ENCODE results near the gene RPF1. TPM values are rescaled to one million over a fixed set of nuclear protein-coding genes. Genes with fewer than 3 reads are reported as not detected.
"Not testable (repeated sequence)": the region's sequence is repeated elsewhere in the genome, so short reads cannot be mapped to it uniquely, and the experiment has no call there.

The RPF1 gene
- total RNA-seq: 10 to 100 TPM; 56.7 to 68.2 TPM

GRCh38 chr1:84478876-84479868, at the start of gene RPF1:
TSS of gene RPF1 (plus strand) at chr1:84479266. CDS start at chr1:84479282, 16 bp downstream.
- Mint-ChIP-seq H3K9me3 (peaks cover 11 to 14% of the 10 kb centered on the region in 2 donors), H3K4me1 (ENCODE audit: low read depth) (peaks cover 39% of the 10 kb centered on the region), H3K27me3 (ENCODE audit: low read depth) (peaks cover 23% of the 10 kb centered on the region), H3K36me3 (ENCODE audit: insufficient read depth in 2 of 2) (peaks cover 18 to 35% of the 10 kb centered on the region in 2 donors), H3K27ac (peak within 1 kb of the TSS; percentile 99), H3K4me3 (peak within 1 kb of the TSS; percentile 99)
- DNase-seq (peak; percentile 79 to 85), ATAC-seq (replicated peaks in 1 of 2) (peak; percentile 97)

GRCh38 chr1:84430546-84430945, 48.5 kb upstream of the RPF1 start:
- H3K4me1 Mint-ChIP-seq (ENCODE audit: low read depth): no peaks in the 10 kb centered on the region
- peaks cover 4% of the 10 kb centered on the region in 2 donors for H3K9me3 Mint-ChIP-seq
- DNase-seq (no peak), ATAC-seq (replicated peaks in 1 of 2) (no peak)
- no peak overlapping the region for H3K27ac Mint-ChIP-seq
- H3K36me3 Mint-ChIP-seq (ENCODE audit: insufficient read depth in 2 of 2): no peaks in the 10 kb centered on the region
- no peaks in the 10 kb centered on the region for H3K27me3 Mint-ChIP-seq (ENCODE audit: low read depth)
- H3K4me3 Mint-ChIP-seq: no peak overlapping the region

- DNase-seq (peak; percentile 51 to 52), ATAC-seq (replicated peaks in 1 of 2) (peak; percentile 76 to 81)
- Mint-ChIP-seq H3K36me3 (ENCODE audit: insufficient read depth in 2 of 2) (no peaks in the 10 kb centered on the region), H3K27me3 (ENCODE audit: low read depth) (no peaks in the 10 kb centered on the region), H3K9me3 (peaks cover 4% of the 10 kb centered on the region in 2 donors), H3K4me1 (ENCODE audit: low read depth) (no peaks in the 10 kb centered on the region), H3K27ac (no peak overlapping the region), H3K4me3 (peak overlapping the region; percentile 64 to 67)
Measured at GRCh38 chr1:84433258-84434080, 45.6 kb upstream of the RPF1 start.

GRCh38 chr1:84434081-84434769, 44.8 kb upstream of the RPF1 start:
- Mint-ChIP-seq H3K9me3 (peaks cover 4% of the 10 kb centered on the region in 2 donors), H3K4me1 (ENCODE audit: low read depth) (no peaks in the 10 kb centered on the region), H3K36me3 (ENCODE audit: insufficient read depth in 2 of 2) (no peaks in the 10 kb centered on the region), H3K27ac (no peak overlapping the region), H3K27me3 (ENCODE audit: low read depth) (no peaks in the 10 kb centered on the region), H3K4me3 (peak overlapping the region; percentile 64 to 67)
- peak; percentile 20 to 22 for ATAC-seq (replicated peaks in 1 of 2)
- DNase-seq: no peak

GRCh38 chr1:84434801-84435549, 44.1 kb upstream of the RPF1 start:
- Mint-ChIP-seq H3K27ac (no peak overlapping the region), H3K4me1 (ENCODE audit: low read depth) (no peaks in the 10 kb centered on the region), H3K4me3 (no peak overlapping the region), H3K36me3 (ENCODE audit: insufficient read depth in 2 of 2) (no peaks in the 10 kb centered on the region), H3K27me3 (ENCODE audit: low read depth) (no peaks in the 10 kb centered on the region), H3K9me3 (no peaks in the 10 kb centered on the region)
- peak; percentile 23 to 33 for ATAC-seq (replicated peaks in 1 of 2)
- DNase-seq: no peak

- no peak overlapping the region for H3K27ac Mint-ChIP-seq
- DNase-seq (no peak), ATAC-seq (replicated peaks in 1 of 2) (no peak)
- no peaks in the 10 kb centered on the region for H3K36me3 Mint-ChIP-seq (ENCODE audit: insufficient read depth in 2 of 2)
- no peaks in the 10 kb centered on the region for H3K4me1 Mint-ChIP-seq (ENCODE audit: low read depth)
- H3K9me3 Mint-ChIP-seq: no peaks in the 10 kb centered on the region
- H3K4me3 Mint-ChIP-seq: no peak overlapping the region
- H3K27me3 Mint-ChIP-seq (ENCODE audit: low read depth): no peaks in the 10 kb centered on the region
Measured at GRCh38 chr1:84436876-84437655, 42.0 kb upstream of the RPF1 start.

GRCh38 chr1:84442256-84442655, 36.8 kb upstream of the RPF1 start:
- Mint-ChIP-seq H3K36me3 (ENCODE audit: insufficient read depth in 2 of 2) (no peaks in the 10 kb centered on the region), H3K9me3 (peaks cover 3 to 4% of the 10 kb centered on the region in 2 donors), H3K4me3 (peak overlapping the region; percentile 31 to 36), H3K27me3 (ENCODE audit: low read depth) (peaks cover 8% of the 10 kb centered on the region), H3K4me1 (ENCODE audit: low read depth) (peaks cover 8% of the 10 kb centered on the region), H3K27ac (peak overlapping the region; percentile 76)
- ATAC-seq (replicated peaks in 1 of 2) (peak; percentile 98 to 99), DNase-seq (peak in 1 of 2 donors; percentile 9)

GRCh38 chr1:84442747-84443646, 36.1 kb upstream of the RPF1 start:
- not testable (repeated sequence) for H3K36me3 Mint-ChIP-seq (ENCODE audit: insufficient read depth in 2 of 2); H3K4me1 Mint-ChIP-seq (ENCODE audit: low read depth); H3K27me3 Mint-ChIP-seq (ENCODE audit: low read depth); H3K9me3 Mint-ChIP-seq
- Mint-ChIP-seq H3K27ac (peak overlapping the region; percentile 76), H3K4me3 (peak overlapping the region; percentile 31 to 36)
- DNase-seq (peak in 1 of 2 donors; percentile 19), ATAC-seq (replicated peaks in 1 of 2) (peak; percentile 50 to 59)

- not testable (repeated sequence) for ATAC-seq (replicated peaks in 1 of 2); DNase-seq; H3K27me3 Mint-ChIP-seq (ENCODE audit: low read depth); H3K9me3 Mint-ChIP-seq; H3K27ac Mint-ChIP-seq; H3K36me3 Mint-ChIP-seq (ENCODE audit: insufficient read depth in 2 of 2); H3K4me3 Mint-ChIP-seq; H3K4me1 Mint-ChIP-seq (ENCODE audit: low read depth)
Measured at GRCh38 chr1:84448704-84449103, 30.4 kb upstream of the RPF1 start.

GRCh38 chr1:84450910-84451309, 28.2 kb upstream of the RPF1 start:
- peaks cover 0 to 4% of the 10 kb centered on the region in 2 donors for H3K36me3 Mint-ChIP-seq (ENCODE audit: insufficient read depth in 2 of 2)
- ATAC-seq (replicated peaks in 1 of 2) (peak in 1 of 2 donors; percentile 75), DNase-seq (no peak)
- H3K9me3 Mint-ChIP-seq: peaks cover 0 to 2% of the 10 kb centered on the region in 2 donors
- H3K4me3 Mint-ChIP-seq: no peak overlapping the region
- no peaks in the 10 kb centered on the region for H3K4me1 Mint-ChIP-seq (ENCODE audit: low read depth)
- no peaks in the 10 kb centered on the region for H3K27me3 Mint-ChIP-seq (ENCODE audit: low read depth)
- H3K27ac Mint-ChIP-seq: no peak overlapping the region

- Mint-ChIP-seq H3K36me3 (ENCODE audit: insufficient read depth in 2 of 2) (peaks cover 0 to 4% of the 10 kb centered on the region in 2 donors), H3K27me3 (ENCODE audit: low read depth) (no peaks in the 10 kb centered on the region), H3K4me3 (no peak overlapping the region), H3K27ac (no peak overlapping the region), H3K9me3 (no peaks in the 10 kb centered on the region), H3K4me1 (ENCODE audit: low read depth) (no peaks in the 10 kb centered on the region)
- ATAC-seq (replicated peaks in 1 of 2): no peak
- DNase-seq: no peak
Measured at GRCh38 chr1:84452436-84452835, 26.6 kb upstream of the RPF1 start.
